Activated naive CD4-positive, alpha-beta T cell treated with anti-CD3 and anti-CD28 coated beads for 36 hours (primary cell): ENCODE measurements around the gene MYH3. TPM values are rescaled to one million over a fixed set of nuclear protein-coding genes. Genes with fewer than 3 reads are reported as not detected.

ENCODE experiments used
- total RNA-seq, 2 experiments: library from RNA; stranded (reverse); gene quantifications; one replicate each; pipeline ENCODE4 v1.2.3, GENCODE V29; 2021

Gene MYH3
- total RNA-seq, 2 experiments from 2014 or later, result 1.8 to 3.1 TPM

Other genes with a start within 250 kb of the MYH3 start
- gene MYH8, start 235.4 kb downstream of the MYH3 start, total RNA-seq, result not detected
- gene MYH4, start 187.8 kb downstream of the MYH3 start, total RNA-seq, result not detected
- not detected for gene MYH1, start 138.8 kb downstream of the MYH3 start, total RNA-seq
- not detected for gene MYH2, start 107.7 kb downstream of the MYH3 start, total RNA-seq
- 10 to 100 TPM; 34.0 to 37.6 TPM for gene SCO1, start 40.2 kb upstream of the MYH3 start, total RNA-seq
- 10 to 100 TPM; 11.1 to 12.6 TPM for gene ADPRM, start 40.3 kb upstream of the MYH3 start, total RNA-seq
- under 1 TPM; 0.79 to 0.94 TPM for gene TMEM220, start 72.7 kb upstream of the MYH3 start, total RNA-seq
- not detected for gene TMEM238L, start 146.8 kb upstream of the MYH3 start, total RNA-seq
- gene PIRT, start 180.8 kb upstream of the MYH3 start, total RNA-seq, result not detected